HG03097 (cell line): Measurements from ENCODE around the gene SLC1A1.
"Not testable (repeated sequence)": the region's sequence is repeated elsewhere in the genome, so short reads cannot be mapped to it uniquely, and the experiment has no call there.

Experiments used
- ATAC-seq: cut with Tn5 transposase; IDR thresholded peaks from one replicate; pipeline ENCODE4 v1.9.1; 2021; ENCODE audit not compliant: unreplicated experiment, low FRiP score

SLC1A1 gene

DNA sequence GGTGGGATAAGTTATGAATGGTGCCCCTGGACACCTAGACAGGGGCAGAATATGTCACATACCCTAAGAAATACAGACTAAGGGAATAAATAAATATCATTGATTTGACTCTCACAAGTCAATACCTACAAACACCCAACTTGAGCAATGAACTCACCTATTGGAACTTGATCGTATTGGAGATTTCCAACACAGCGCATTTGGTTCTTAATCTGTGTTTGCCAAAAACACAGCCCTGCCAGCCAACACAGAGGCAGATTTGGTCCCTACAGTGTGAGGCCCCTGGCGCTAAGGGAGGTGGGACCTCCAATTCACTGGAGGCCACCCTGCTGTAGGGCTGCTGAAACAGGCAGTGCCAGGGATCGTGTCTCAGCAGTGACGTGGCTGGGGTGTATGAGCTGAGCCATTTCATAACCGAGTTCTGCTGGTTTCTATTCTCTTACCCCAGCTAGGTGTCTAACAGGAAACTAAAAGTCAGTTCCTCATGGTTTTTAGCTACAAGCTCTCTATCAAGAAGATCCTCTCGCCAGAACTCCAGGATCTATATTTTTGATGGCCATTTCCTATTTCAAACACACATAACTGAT lies 84.5 kb downstream of the SLC1A1 start:
- ATAC-seq, result no peak

DNA sequence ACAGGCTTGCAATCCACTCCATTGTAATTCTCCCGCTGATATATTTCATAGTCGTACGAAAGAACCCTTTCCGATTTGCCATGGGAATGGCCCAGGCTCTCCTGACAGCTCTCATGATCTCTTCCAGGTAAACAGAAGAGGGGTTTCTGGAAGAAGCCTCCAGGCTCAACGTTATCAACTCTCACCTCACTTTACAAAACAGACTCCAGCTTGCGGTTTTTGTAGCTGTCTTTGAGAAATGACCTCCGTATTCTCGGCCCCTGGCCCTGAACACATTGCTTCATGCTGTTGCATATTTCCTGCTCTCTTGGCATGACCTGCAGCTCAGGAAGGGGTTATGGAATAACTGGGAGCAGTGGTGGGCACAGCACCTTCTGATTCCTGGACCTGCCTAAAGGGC lies 85.7 kb downstream of the SLC1A1 start:
- no peak for ATAC-seq

DNA sequence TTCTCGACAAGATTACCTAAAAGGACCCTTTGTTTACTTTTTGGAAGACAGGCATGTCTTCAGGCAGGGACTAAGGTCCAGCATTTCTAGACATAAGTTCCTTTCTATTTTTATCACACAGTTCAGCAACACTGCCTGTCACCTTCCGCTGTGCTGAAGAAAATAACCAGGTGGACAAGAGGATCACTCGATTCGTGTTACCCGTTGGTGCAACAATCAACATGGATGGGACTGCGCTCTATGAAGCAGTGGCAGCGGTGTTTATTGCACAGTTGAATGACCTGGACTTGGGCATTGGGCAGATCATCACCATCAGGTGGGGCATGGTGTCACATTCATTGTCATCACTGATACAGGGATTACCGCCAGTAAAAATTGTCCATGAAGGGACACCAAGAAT lies 86.2 kb downstream of the SLC1A1 start:
- ATAC-seq, result no peak

DNA sequence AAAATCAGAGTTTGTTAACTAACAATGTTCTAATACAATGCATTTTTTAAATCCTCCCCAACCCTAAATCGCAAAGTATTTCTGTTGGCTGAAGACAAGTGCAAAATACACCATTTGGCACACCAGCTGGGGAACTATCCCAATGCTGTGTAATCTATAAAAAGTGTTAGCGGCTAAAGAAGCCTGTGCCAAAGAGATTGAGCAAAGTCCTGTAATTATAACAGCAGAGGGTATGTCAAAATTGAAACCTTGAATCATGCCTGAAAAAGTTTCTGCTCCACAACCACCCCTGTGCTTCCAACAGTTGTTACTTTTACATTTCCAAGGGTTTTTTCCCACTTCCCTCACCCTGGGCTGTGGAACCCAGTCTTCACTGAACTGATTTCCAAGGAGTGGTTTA lies 88.7 kb downstream of the SLC1A1 start:
- no peak for ATAC-seq

DNA sequence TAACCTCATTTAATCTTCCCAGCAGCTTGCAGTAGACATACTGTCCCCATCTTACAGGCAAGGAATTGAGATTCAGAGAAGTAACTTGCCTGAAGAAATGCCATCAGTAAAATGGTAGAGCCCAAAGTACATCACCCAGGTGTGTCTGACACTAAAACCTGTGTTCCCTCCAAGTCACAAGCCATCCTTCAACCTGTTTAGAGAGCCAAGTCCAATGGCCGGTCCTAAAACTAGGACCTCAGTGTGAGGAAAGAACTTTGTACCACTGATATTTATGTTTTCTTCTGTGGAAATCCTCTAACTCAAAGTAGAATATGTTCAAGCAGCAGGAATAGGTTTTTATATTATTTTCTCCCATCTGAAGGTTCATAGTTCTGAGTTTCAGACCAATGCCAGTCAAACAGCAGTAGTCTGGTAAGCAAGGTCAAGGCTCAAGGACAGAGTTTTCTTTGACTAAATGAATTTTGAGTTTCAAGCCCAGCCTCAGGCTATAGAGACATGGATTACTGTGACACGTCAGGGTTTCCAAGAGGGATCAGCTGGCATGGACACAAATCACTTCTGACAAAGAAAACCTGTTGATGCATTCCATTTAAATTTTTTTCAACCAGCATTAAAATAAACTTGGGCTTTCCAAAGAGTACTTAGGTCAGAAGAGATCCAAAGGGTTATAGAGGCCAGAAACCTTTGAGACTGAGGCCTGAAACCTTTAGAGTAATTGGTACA lies 90.9 kb downstream of the SLC1A1 start:
- ATAC-seq, result no peak

DNA sequence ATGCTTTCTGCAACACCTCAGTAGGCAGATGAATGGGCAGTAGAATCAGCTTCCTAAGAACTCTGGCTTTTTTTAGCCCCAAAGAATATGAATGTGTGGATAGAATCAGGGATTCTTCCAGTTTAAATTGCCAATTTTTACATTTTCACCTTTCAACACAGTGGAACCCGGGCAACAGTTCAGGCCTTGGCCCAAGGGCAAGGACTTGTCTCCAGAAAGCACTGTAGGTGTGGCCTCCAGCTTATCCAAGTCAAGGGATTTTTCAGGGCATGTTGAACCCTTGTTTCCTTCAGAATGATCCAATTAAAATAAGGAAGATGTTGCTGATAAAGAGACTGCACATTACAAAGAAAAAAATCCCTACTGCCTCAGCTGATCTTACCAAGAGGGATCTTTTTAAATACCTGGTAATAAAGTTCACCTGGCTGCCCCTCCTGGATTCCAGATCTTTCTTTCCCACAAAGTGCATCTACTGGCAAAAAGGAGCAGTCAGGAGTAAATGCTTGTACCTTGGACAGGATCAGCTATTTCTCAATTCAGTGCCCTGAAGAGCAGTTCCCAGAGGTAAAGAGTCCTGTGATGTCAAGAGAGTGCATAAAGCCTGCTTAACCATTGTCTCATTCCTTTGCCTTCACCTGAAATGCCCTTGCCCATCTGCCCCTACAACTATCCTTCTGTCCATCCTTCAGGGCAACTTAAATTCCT lies 91.7 kb downstream of the SLC1A1 start:
- ATAC-seq, result no peak

DNA sequence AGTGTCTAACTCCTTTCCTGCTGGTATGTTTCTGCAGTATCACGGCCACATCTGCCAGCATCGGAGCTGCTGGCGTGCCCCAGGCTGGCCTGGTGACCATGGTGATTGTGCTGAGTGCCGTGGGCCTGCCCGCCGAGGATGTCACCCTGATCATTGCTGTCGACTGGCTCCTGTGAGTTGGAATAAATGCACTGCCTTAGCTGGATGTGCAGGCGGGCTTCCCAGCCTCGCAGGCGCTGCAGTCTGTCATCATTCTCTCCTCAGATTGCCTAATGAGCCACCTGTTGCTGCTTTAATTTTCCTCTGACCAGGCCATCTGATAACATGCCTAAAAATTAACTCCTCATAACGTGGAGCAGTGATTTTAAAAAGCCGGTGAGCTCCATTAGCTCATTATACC lies 92.7 kb downstream of the SLC1A1 start:
- no peak for ATAC-seq

DNA sequence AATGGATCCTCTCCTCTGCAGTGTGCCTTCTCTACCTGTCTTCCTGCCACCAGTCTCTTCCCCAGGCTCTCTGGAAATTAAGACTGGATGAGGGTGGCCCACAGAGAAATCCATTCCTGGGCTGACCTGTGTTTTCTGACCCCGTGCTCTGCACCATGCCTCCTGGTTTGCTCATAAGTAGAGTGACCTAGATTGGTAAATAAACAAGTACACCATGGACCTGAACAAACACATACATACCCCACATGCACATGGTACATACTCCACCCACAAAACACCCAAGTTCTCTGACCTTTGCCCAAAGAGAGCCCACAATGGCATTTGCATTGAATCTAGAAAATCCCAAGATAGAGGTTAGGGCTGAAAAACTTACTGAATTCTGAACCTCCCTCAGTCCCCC lies 94.4 kb downstream of the SLC1A1 start:
- no peak for ATAC-seq

DNA sequence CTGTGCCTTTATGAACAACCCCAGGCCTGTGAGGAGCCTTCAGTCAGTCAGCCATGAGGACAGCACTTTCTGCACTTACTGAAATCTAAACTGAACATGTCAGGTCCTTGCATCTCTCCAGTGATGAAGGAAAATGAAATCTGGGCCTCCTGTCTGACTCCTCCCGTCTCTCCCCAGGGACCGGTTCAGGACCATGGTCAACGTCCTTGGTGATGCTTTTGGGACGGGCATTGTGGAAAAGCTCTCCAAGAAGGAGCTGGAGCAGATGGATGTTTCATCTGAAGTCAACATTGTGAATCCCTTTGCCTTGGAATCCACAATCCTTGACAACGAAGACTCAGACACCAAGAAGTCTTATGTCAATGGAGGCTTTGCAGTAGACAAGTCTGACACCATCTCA lies 94.9 kb downstream of the SLC1A1 start:
- ATAC-seq, result no peak

DNA sequence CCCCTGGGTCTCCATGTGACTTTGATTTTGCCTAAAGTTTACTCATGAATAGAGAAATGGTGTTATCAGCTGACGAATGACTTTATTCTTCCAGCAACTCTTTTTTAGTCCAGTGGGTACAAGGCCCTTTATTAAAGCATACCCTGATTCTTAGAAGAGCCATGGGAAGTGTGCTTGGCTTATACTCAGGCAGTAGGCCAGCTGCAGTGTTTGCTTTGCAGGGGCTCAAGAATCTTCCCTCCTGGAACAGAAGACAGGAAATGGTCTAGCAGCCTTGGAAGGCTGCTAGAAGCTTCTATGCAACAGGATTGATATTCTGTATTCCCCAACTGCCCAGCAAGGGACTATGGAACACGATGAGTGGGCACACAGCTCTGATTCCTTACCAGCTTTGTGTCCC lies 98.5 kb downstream of the SLC1A1 start:
- no peak for ATAC-seq

DNA sequence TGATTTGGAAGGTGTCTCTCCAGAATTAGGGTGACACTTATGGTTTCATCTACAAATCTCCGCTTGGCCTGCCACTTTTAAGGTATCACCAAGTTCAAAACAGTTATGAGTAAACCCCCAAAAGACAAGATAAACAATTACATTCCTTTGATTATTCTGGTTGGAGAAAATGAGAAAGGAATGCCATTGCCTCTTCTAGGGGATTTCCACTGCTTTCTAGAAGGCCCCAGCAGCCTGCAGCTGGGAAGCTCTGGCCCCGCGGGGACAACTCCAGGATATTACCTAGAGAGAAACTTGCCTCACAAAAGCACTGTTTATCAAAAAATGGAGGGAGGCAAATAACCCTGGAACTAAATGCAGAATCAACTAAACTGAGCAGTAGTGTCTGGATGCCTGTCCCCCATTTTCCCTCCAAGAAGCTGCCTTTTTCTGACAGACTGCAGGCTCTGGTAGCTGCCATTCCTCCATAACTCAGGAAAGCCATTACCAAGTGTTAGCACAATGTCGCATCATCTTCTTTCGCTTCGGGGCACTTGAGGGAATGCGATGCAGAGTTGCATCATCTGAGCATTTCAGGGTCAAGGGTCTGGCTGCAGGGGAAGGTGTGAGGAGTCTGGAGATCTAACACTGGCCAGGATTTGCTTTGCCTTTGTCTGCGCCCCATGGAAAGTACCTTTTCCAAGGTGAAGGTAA lies 100.3 kb downstream of the SLC1A1 start:
- no peak for ATAC-seq

DNA sequence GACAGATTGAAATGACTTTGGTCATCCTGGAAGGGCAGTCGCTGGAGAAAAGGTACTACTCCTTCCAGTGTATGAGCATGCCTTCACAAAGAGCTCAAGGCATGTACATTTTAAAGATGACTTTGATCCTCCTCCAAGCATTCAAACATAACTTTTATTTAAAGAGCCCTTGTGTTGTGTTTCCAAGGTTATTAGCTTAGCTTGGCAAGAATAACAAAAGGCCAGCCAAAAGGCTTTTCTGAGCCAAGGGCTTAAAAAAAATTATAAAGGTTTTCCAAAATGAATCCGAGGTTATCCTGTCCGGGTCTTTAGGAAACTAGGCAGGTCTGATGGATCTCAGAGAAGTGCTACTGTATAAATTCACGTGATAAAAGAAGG lies 100.8 kb downstream of the SLC1A1 start:
- no peak for ATAC-seq

DNA sequence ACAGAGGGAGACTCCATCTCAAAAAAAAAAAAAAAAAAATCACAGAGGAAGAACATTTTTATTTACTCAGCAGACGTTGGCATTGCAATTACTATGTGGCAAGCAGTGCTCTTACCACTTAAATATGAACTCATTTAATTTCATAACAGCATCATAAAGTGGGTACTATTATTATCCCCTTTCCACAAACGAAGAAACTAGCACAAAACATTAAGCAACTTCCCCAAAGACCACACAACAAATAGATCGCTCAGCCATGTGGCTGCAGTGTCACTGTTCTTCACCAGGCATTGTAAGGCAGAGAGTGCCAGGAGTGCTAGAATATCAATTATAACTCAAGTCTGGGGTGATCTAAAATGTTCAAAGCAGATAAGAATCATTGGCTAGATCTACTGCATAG lies 102.0 kb downstream of the SLC1A1 start:
- no peak for ATAC-seq

DNA sequence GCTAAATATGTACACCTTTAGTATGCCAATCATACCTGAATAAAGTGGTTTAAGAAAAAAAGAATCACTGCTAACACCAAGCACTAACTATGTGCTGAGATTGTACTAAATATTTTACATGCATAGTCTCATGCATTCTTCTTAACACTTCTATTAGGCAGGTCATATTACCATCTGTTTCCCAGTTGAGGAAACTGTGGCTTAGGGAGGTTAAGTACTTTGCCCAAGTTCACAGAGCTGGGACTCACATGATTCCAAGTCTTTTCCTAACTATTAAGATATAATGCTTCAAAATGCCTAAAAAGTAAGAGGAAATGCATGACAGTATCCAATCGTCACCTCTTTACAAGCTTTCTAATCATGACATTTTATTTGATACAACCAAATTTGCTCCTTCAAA lies 102.6 kb downstream of the SLC1A1 start:
- no peak for ATAC-seq

DNA sequence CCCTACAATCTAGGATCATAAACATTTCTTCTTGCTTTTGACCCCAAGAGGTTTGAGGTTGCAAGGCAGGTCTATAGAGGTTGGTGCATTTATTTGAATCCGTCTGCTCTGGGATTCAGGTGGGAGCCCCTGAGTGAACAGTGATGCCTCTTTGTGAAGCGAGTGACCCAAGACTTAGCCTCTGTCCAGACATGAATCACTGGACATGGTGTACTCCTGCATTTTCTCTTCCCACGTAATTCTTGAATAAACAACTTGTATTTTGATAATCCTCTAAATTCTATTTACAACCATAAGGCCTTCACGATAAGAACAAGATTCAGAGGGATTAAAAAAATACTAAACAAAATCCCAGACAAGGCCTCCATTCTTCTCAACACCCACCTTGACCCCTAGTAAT lies 104.3 kb downstream of the SLC1A1 start:
- ATAC-seq, result no peak

DNA sequence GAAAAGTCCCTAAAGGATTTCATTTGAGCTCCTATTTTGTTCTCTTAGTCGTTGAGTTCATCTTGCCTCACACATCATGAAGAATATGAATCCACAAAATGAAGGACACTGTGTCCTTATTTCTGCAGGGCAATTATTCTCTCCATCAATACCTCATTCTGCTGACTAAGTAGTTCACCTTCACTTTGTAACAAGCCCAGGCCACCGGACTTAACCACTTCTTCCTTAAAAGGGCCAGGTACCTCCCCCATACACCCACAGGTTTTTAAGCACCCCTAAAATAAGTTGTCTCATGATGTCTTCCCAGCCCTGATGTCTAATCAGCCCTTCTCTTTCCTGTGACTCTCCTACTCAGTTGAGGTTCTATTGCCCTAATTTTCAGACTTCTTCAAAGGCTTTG lies 104.7 kb downstream of the SLC1A1 start:
- no peak for ATAC-seq

DNA sequence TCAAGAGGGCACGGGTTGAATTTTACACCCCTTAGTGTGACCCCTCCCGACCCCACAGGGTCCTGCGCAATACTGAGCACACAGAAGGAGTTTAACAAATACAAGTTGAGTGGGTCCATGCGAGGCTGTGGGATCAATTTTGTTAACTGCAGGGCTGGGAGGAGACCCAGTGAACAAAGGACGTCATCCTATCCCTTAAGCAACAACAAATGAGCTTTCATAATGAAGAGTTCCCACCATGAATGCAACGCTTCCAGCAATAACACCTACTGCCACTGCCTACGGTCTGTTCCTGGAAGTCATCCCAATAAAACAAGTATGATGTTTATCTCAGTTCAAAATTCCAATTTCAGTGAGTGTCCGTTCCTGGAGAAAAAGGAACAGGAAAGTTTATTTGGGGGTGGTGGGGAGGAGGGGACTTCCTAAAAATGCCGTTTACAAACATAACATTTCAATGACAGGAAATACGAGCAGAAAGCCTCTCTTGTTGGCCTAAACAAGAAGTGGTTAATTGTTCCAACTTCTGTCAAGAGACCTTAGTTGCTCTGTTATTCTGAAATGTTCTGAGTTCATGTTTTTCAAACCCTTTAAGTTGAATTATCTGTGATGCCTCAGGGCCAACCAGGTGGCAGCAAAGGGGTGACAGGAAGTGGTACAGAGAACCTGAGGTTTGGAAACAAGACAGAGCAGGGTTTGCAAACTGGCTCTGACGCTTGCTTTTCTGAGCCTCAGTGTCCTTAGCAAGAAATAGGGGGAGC lies 106.1 kb downstream of the SLC1A1 start:
- no peak for ATAC-seq

DNA sequence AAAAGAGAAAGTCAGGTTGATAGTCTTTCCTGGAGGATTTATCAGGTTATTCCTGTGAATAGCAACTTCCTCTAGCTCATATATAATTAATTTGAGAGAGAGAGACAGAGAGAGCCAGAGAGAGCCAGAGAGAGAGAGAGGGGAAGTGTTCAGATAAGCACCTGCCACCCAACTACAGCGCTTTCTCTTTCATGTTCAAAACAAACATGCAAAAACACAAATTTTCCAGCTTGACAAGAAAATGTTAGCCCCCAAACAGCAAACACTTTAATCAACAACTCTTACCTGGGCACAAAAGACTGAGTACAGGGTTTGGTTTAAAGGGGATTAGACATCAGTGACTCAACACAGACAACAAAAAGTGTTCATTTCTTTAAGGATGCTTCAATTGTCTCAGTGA lies 110.1 kb downstream of the SLC1A1 start:
- ATAC-seq, result no peak

DNA sequence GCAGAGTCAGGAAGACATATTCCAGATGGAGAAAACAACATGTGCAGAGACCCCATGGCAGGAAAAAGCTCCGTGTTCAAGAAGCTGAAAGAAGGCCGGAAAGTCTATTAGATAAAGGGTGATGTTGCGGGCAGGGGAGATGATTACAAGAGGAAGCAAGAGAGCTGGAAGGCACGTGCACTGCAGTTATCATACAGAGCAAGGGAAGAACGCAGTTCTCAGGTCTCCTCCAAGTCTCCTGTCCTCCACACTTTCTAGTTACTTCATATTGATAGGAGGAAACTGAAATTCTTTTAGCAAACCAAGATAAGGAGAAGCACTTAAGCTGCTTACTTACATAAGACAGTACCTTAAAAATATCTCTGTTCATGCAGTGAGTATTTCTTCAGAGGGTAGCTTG lies 113.6 kb downstream of the SLC1A1 start:
- ATAC-seq, result no peak

DNA sequence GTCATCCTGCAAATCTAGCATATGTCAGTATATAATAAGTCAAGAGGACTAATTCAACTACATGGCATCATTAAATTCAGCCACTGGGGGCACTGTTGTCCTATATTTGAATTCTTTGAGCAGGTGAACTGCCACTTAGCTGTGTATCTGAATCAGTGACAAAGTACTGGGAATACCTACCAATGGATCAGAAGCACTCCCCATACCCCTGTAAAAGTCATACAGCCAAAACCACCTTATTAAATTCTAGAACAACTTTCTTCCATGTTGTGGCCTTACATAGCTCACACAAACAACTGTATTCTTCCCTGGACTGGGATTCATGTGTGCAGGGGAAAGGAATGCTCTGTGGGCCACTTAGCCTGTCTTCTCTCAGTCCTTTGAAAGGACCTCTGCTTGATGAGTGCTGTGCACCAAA lies 114.4 kb downstream of the SLC1A1 start:
- ATAC-seq, result no peak

DNA sequence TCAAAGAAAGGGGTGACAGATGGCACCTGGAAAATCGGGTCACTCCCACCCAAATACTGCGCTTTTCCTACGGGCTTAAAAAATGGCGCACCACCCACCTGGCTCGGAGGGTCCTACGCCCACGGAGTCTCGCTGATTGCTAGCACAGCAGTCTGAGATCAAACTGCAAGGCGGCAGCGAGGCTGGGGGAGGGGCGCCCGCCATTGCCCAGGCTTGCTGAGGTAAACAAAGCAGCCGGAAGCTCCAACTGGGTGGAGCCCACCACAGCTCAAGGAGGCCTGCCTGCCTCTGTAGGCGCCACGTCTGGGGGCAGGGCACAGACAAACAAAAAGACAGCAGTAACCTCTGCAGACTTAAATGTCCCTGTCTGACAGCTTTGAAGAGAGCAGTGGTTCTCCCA lies 115.8 kb downstream of the SLC1A1 start:
- ATAC-seq, result not testable (repeated sequence)
